Measurements from ENCODE around the gene ADGRE1.

The ADGRE1 gene

DNA sequence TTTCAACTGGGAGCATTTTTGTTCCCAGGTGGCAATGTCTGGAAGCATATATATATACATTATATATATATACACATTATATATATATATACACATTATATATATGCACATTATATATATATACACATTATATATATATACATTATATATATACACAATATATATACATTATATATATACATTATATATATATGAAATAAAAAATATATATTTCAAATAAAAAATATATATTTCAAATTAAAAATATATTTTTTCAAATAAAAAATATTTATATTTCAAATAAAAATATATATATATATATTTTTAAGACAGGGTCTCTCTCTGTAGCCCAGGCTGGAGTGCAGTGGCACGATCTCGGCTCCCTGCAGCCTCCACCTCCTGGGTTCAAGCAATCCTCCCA is 61.5 kb downstream of the ADGRE1 start:
- Histone ChIP-seq H3K4me3 (ENCODE audit: low read depth, low read length) (no peak overlapping the region), H3K79me2 (ENCODE audit: control insufficient read depth, insufficient read depth, low read length, poor library complexity) (no peaks in the 10 kb centered on the region), H3K4me1 (ENCODE audit: control insufficient read depth in 1 of 2, insufficient read depth in 2 of 2, low read length in 2 of 2) (no peaks in the 10 kb centered on the region), H3K4me2 (ENCODE audit: low read length) (no peak overlapping the region), H3K14ac (ENCODE audit: low read length) (no peak overlapping the region), H2BK5ac (ENCODE audit: low read depth, low read length, poor library complexity) (no peak overlapping the region), H2BK12ac (ENCODE audit: low read length) (no peak overlapping the region), H3K9me3 (ENCODE audit: insufficient read depth, low read depth, low read length) (peaks cover 11% of the 10 kb centered on the region), H4K91ac (ENCODE audit: low read depth, low read length) (no peak overlapping the region), H3K27ac (ENCODE audit: low read depth, low read length) (no peak overlapping the region), H3K36me3 (ENCODE audit: control insufficient read depth in 1 of 2, insufficient read depth in 2 of 2, low read length in 2 of 2) (no peaks in the 10 kb centered on the region), H3K9ac (ENCODE audit: low read length) (no peak overlapping the region), H3K4ac (ENCODE audit: low read depth, low read length) (no peak overlapping the region), H3K23ac (ENCODE audit: low read length) (no peak overlapping the region), H2BK120ac (ENCODE audit: insufficient read depth, low read length, poor library complexity) (no peak overlapping the region), H3K18ac (ENCODE audit: low read length) (no peak overlapping the region), H4K12ac (ENCODE audit: low read depth, low read length) (no peak overlapping the region), H2AK5ac (ENCODE audit: low read length) (no peak overlapping the region), H3K27me3 (ENCODE audit: insufficient read depth, low read length) (no peaks in the 10 kb centered on the region), H2AFZ (ENCODE audit: insufficient read depth, low read length, poor library complexity) (no peak overlapping the region), H3K79me1 (ENCODE audit: low read length) (no peaks in the 10 kb centered on the region), H4K8ac (ENCODE audit: low read depth, low read length) (no peak overlapping the region)
- DNase-seq = no peak
- WGBS (ENCODE audit: extremely low coverage, insufficient coverage, insufficient read length) = no CpG with 5 or more reads among the region's 2 CpGs

- Histone ChIP-seq H4K8ac (ENCODE audit: low read depth, low read length) (no peak overlapping the region), H3K27me3 (ENCODE audit: insufficient read depth, low read length) (no peaks in the 10 kb centered on the region), H2BK12ac (ENCODE audit: low read length) (no peak overlapping the region), H4K12ac (ENCODE audit: low read depth, low read length) (no peak overlapping the region), H3K79me1 (ENCODE audit: low read length) (no peaks in the 10 kb centered on the region), H3K4ac (ENCODE audit: low read depth, low read length) (no peak overlapping the region), H4K91ac (ENCODE audit: low read depth, low read length) (no peak overlapping the region), H3K79me2 (ENCODE audit: control insufficient read depth, insufficient read depth, low read length, poor library complexity) (no peaks in the 10 kb centered on the region), H3K27ac (ENCODE audit: low read depth, low read length) (no peak overlapping the region), H3K36me3 (ENCODE audit: control insufficient read depth in 1 of 2, insufficient read depth in 2 of 2, low read length in 2 of 2) (no peaks in the 10 kb centered on the region), H3K9ac (ENCODE audit: low read length) (no peak overlapping the region), H3K9me3 (ENCODE audit: insufficient read depth, low read depth, low read length) (peaks cover 8% of the 10 kb centered on the region), H3K14ac (ENCODE audit: low read length) (no peak overlapping the region), H2AFZ (ENCODE audit: insufficient read depth, low read length, poor library complexity) (no peak overlapping the region), H2BK120ac (ENCODE audit: insufficient read depth, low read length, poor library complexity) (no peak overlapping the region), H3K18ac (ENCODE audit: low read length) (no peak overlapping the region), H3K23ac (ENCODE audit: low read length) (no peak overlapping the region), H3K4me3 (ENCODE audit: low read depth, low read length) (no peak overlapping the region), H2AK5ac (ENCODE audit: low read length) (no peak overlapping the region), H3K4me1 (ENCODE audit: control insufficient read depth in 1 of 2, insufficient read depth in 2 of 2, low read length in 2 of 2) (no peaks in the 10 kb centered on the region), H2BK5ac (ENCODE audit: low read depth, low read length, poor library complexity) (no peak overlapping the region), H3K4me2 (ENCODE audit: low read length) (no peak overlapping the region)
- no CpG with 5 or more reads among the region's 9 CpGs for WGBS (ENCODE audit: extremely low coverage, insufficient coverage, insufficient read length)
- DNase-seq = no peak
Measured at GRCh38 chr19:6952956-6953355, 65.6 kb downstream of the ADGRE1 start.

DNA sequence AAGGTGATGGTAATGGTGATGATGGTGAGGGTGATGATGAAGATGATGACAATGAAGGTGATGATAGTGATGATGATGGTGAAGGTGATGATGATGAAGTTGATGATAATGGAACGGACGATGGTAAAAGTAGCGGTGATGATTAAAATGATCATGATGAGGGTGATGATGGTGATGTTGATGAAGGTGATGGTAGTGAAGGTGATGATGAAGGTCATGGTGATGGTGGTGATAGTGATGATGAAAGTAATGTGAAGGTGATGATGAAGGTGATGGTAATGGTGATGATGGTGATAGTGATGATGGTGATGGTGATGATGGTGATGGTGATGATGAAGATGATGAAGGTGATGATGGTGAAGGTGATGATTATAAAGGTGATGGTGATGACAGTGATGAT is 67.7 kb downstream of the ADGRE1 start:
- Histone ChIP-seq H3K79me1 (ENCODE audit: low read length) (no peaks in the 10 kb centered on the region), H3K4me1 (ENCODE audit: control insufficient read depth in 1 of 2, insufficient read depth in 2 of 2, low read length in 2 of 2) (no peaks in the 10 kb centered on the region), H2AK5ac (ENCODE audit: low read length) (no peak overlapping the region), H3K4me3 (ENCODE audit: low read depth, low read length) (no peak overlapping the region), H2BK12ac (ENCODE audit: low read length) (no peak overlapping the region), H3K18ac (ENCODE audit: low read length) (no peak overlapping the region), H3K9ac (ENCODE audit: low read length) (no peak overlapping the region), H4K8ac (ENCODE audit: low read depth, low read length) (no peak overlapping the region), H3K79me2 (ENCODE audit: control insufficient read depth, insufficient read depth, low read length, poor library complexity) (no peaks in the 10 kb centered on the region), H4K91ac (ENCODE audit: low read depth, low read length) (no peak overlapping the region), H3K4ac (ENCODE audit: low read depth, low read length) (no peak overlapping the region), H3K4me2 (ENCODE audit: low read length) (no peak overlapping the region), H2BK5ac (ENCODE audit: low read depth, low read length, poor library complexity) (no peak overlapping the region), H3K27me3 (ENCODE audit: insufficient read depth, low read length) (no peaks in the 10 kb centered on the region), H4K12ac (ENCODE audit: low read depth, low read length) (no peak overlapping the region), H2AFZ (ENCODE audit: insufficient read depth, low read length, poor library complexity) (no peak overlapping the region), H2BK120ac (ENCODE audit: insufficient read depth, low read length, poor library complexity) (no peak overlapping the region), H3K23ac (ENCODE audit: low read length) (no peak overlapping the region), H3K27ac (ENCODE audit: low read depth, low read length) (no peak overlapping the region), H3K9me3 (ENCODE audit: insufficient read depth, low read depth, low read length) (peaks cover 9% of the 10 kb centered on the region), H3K14ac (ENCODE audit: low read length) (no peak overlapping the region), H3K36me3 (ENCODE audit: control insufficient read depth in 1 of 2, insufficient read depth in 2 of 2, low read length in 2 of 2) (no peaks in the 10 kb centered on the region)
- WGBS (ENCODE audit: extremely low coverage, insufficient coverage, insufficient read length) = 100% methylated on average over 3 of the region's 3 CpGs
- DNase-seq = no peak

GRCh38 chr19:6956573-6956972 is 69.2 kb downstream of the ADGRE1 start:
- Histone ChIP-seq H3K27ac (ENCODE audit: low read depth, low read length) (no peak overlapping the region), H2BK120ac (ENCODE audit: insufficient read depth, low read length, poor library complexity) (no peak overlapping the region), H3K4me1 (ENCODE audit: control insufficient read depth in 1 of 2, insufficient read depth in 2 of 2, low read length in 2 of 2) (no peaks in the 10 kb centered on the region), H3K4me3 (ENCODE audit: low read depth, low read length) (no peak overlapping the region), H3K27me3 (ENCODE audit: insufficient read depth, low read length) (no peaks in the 10 kb centered on the region), H2BK5ac (ENCODE audit: low read depth, low read length, poor library complexity) (no peak overlapping the region), H2BK12ac (ENCODE audit: low read length) (no peak overlapping the region), H3K14ac (ENCODE audit: low read length) (no peak overlapping the region), H3K23ac (ENCODE audit: low read length) (no peak overlapping the region), H3K36me3 (ENCODE audit: control insufficient read depth in 1 of 2, insufficient read depth in 2 of 2, low read length in 2 of 2) (no peaks in the 10 kb centered on the region), H3K9me3 (ENCODE audit: insufficient read depth, low read depth, low read length) (peaks cover 9% of the 10 kb centered on the region), H3K4me2 (ENCODE audit: low read length) (no peak overlapping the region), H3K79me1 (ENCODE audit: low read length) (no peaks in the 10 kb centered on the region), H2AFZ (ENCODE audit: insufficient read depth, low read length, poor library complexity) (no peak overlapping the region), H4K91ac (ENCODE audit: low read depth, low read length) (no peak overlapping the region), H4K12ac (ENCODE audit: low read depth, low read length) (no peak overlapping the region), H4K8ac (ENCODE audit: low read depth, low read length) (no peak overlapping the region), H3K79me2 (ENCODE audit: control insufficient read depth, insufficient read depth, low read length, poor library complexity) (no peaks in the 10 kb centered on the region), H3K9ac (ENCODE audit: low read length) (no peak overlapping the region), H3K4ac (ENCODE audit: low read depth, low read length) (no peak overlapping the region), H2AK5ac (ENCODE audit: low read length) (no peak overlapping the region), H3K18ac (ENCODE audit: low read length) (no peak overlapping the region)
- no peak for DNase-seq
- no CpG with 5 or more reads among the region's 1 CpG for WGBS (ENCODE audit: extremely low coverage, insufficient coverage, insufficient read length)
